HG02678 (cell line): ENCODE measurements around the gene FBXO44.

Source experiments
- ATAC-seq: cut with Tn5 transposase; IDR thresholded peaks from one replicate; pipeline ENCODE4 v1.9.1; 2021; ENCODE audit warnings: mild to moderate bottlenecking, moderate library complexity; ENCODE audit not compliant: unreplicated experiment

FBXO44 gene

GRCh38 chr1:11685210-11685752 lies 30.6 kb downstream of the FBXO44 start:
- ATAC-seq = no peak

GRCh38 chr1:11688506-11688905 lies 33.8 kb downstream of the FBXO44 start:
- no peak for ATAC-seq

GRCh38 chr1:11690397-11691301 lies 36.0 kb downstream of the FBXO44 start:
- ATAC-seq = no peak

- no peak for ATAC-seq
Observed at GRCh38 chr1:11691302-11691914, 36.7 kb downstream of the FBXO44 start, which contains the start of gene DRAXIN. TSS of gene DRAXIN (plus strand) at chr1:11691710. CDS start at chr1:11706259, 14,549 bp downstream.

GRCh38 chr1:11691928-11692711 lies 37.4 kb downstream of the FBXO44 start:
- no peak for ATAC-seq

DNA sequence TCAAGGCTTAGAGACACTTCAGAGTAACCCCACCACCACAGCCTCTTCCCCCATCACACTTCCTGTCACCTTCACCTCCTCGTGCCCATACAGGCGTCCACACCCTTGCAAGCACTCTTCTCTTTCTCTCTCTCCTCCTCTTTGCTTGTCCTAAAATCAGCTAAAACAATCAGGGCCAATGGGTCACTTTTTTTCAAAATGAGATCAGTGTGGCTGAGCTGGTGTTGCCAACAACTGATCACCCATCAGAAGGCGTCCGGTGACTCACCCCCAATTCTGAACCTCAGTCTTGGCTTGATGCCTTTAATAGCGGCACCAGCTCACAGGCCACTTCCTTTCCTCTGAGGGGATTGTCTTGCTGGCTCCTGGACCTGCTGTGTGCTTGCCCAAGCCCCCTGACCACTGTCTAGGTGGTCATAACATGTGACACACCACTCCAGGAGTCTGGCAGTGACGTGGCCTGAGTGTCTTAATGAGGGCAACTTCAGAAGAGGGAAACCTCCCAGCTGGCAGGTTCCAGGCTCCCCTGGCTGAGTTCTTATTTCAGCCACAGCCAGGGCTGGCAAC lies 38.4 kb downstream of the FBXO44 start:
- ATAC-seq = no peak

DNA sequence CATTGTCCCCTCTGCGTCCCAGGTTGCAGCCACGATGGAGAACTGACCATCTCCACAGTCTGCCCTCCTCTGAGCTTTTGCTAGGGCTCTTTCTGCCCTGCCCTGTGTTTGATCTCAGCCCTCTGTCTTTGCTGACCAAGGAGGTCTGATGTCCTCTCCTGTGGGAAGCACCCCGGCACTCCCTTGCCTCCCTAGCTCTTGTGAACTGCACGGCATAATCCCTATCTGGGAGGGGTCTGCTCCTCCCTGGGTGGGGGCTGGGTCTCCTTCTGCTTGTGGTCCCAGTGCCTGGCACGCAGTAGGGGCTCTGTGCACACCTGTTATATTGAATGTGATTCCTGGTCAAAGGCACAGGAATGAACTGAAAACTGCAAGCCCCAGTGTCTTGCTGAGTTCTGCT lies 39.2 kb downstream of the FBXO44 start:
- ATAC-seq = no peak

DNA sequence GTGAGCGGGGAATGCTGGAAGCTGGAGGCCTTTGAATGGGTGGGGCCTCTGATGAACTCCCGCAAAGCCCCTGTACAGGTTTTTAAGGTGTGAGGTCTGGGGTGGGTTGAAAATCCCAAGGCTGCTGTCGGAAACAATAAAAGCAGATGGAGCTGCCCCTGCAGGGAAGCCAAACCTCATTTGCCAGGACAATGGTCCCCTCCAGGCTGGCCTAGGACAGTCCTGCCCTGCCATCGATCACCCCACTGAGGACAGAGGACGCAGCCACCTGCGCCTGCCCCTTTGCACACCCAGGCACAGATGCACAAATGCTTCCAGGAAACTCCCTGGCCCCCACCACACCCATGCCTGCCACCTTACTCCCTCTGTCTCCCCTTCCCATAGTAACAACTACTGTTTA lies 41.2 kb downstream of the FBXO44 start:
- ATAC-seq = no peak

DNA sequence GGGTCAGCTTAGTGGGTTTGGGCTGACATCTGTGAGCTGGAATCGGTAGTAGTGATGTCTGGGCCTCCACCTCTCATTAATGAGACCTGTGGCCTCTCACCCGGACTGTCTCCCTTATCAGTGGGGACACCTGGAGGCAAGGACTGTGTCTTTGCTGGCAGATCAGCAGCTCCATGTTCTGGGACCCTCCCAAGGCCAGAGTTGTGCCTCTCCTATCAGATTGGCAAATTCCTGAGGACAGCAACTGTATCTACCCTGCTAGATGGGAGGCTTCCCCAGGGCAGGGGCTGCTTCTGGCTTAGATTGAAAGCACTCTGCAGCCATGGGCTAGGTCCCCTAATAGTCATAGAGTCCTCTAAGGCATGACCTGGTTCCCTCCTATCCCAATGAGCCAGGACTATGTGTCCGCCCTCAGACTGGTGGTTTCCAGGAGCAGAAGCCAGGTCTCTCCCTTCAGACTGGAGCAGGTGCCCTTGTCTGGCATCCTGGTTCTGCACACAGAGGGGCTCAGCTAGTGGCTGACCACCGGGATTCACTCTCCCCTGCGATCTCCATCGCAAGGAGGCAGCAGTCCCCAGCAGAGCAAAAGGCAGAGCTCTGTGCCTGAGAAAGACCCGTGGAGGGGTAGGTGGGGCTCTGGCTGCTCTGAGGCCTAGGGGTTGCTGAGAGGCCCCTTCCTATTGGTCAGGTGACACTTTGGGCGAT lies 42.7 kb downstream of the FBXO44 start:
- ATAC-seq = no peak

- ATAC-seq = no peak
Observed at GRCh38 chr1:11697893-11698210, 43.2 kb downstream of the FBXO44 start.

DNA sequence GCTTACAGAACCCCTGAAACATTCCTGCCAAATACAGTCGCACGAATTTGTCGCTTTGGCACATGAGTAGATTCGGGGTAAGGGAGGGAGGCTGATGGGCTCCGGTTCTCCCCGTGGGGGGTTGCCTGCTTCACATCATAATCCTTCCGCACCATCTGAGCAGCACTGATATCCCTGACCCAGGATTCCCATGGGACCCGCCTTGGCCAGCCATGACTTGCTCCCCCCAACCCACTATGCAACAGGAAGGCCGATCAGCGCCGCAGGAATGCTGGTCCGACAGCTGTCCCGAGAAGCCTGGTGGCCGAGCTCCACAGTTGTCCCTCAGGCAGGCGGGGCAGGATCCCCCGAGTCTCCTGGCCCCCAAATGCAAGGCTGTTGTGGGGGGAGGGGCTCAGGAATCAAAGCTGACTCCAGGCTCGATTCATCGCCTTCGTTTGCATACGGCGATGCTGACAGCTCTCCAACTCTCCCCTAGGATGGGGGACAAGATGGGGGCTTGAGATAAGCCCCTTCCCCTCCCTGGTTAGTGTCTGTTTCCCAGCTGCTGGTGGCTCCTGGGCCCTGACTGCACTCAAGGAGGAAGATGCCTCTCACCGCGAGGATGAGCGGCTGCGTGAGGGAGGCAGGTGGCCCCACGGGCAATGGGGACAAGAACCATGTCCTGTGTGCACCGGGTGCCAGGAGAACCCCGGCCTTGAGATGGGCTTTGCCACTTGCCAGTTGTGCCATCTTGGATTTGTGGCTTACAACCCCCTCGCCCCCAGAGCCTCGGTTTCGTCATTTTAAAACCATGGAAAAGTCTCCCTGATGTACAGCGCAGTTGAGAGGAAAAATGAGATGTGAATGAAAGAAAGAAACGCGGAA lies 46.2 kb downstream of the FBXO44 start:
- no peak for ATAC-seq

DNA sequence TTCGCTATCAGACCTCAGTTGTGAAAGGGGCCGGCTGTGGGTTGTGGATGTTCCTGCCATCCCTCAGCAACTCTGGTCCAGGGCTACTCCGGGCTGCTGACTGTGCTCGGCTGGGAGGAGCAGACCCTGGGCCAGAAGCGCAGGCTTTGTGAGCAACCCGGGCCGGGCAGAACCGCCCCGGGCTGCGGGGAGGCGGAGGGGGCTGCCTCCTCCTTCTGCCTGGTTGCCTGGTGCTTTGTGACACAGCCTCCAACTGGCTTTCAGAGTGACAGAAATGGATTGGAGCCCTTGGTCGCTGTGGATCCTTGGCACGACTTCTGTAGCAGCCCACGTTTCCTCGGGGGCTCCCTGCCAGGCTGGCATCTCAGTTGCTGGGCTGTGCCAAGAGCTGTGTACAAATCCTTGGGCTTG lies 46.9 kb downstream of the FBXO44 start:
- ATAC-seq = no peak

DNA sequence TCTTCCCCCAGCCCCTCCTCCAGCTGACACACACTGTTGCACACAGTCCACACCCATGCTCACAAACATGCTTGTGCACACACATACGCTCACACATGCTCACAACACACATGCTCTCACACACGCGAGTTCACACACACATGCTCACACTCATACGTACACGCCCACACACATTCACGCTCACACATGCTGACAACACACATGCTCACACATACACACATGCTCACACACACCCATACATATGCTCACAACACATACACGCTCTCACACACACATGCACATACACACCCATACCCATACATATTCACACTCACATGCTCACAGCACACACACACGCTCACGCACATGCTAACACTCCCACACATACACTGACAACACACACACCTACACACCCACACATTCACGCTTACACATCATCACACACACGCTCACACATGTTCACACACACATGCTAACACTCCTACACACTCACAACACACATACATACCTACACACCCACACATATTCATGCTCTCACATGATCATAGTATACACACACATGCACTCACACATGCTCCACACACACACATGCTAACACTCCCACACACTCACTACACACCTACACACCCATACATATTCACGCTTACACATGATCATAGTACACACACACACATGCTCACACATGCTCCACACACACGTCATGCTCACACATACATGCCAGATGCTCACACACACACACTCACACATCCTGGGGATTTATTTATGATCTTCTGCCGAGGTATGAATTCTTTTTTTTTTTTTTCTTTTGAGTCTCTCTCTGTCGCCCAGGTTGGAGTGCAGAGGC lies 47.5 kb downstream of the FBXO44 start:
- no peak for ATAC-seq

- ATAC-seq = no peak
Observed at GRCh38 chr1:11703357-11704193, 48.9 kb downstream of the FBXO44 start.

DNA sequence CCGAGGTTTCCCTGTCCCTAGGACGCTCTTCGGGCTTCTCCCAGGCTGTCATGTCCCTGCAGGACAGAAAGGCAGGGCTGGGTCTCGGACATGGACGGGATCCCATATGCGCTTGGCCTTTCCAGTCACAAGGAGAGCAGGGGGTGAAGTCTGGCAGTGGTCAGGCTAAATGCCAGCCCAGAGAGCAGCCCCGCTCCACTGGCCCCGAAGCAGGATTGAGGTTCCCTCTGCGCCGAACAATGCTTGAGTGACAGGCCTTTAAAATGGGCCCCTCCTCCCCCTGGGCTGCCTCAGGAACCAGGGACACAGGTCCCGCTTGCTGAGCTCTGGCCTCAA lies 49.5 kb downstream of the FBXO44 start:
- ATAC-seq = no peak

DNA sequence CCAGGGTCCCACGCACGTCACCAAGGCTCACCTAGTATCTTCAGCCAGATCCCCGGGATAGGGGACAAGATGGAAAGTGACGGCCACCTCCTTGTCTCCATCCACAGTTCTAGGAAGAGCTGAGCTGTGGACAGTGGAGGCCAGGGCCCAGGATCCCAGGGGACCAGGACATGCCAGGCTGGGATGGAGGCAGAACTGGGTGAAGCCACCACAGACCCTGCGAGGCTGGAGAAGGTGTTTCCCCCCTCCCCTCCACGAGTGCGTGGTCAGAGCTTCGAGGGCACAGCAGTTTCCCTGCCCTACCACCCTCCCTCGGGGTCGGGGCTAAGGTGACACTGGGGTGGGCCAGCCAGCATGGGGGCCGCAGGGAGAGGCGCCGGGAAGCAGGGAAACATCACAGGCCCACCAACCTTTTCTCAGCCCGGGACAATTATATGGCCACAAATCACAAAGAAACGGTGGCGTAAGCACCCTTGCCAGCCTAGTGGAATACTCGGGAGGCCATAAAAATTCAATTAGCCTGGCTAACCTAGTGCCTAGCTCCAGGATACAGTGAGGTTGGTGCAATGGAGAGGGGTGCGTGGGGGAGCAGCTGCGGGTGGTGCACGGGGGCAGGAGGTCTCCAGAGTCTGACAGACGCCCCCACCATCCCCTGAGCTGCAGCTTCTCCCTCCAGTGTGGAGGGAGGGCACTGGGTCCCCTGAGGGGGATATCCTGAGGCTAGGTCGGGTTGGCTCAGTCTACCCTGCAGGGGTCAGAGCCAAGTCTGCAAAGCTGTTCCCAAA lies 50.2 kb downstream of the FBXO44 start:
- ATAC-seq = no peak

DNA sequence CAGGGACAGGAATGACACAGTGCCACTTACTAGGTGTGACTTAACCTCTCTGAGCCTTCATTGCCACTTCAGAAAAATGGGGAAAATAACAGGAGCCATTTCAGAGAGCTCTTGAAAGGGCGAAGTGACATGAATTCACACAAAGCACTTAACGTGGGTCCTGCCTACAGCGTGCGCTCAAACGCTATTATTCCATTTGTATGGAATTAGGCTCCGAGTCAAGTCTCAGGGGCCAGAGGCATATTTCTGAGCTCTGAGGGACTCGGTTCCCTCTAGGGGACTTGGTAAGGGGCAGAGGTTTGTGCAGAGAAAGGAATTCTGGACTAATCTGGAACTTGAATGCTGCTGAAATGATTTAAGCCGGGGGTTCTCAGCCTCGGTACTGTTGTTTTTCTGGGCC lies 50.9 kb downstream of the FBXO44 start:
- ATAC-seq = no peak
